HCT116 (cell line): ENCODE data around the gene C10orf105.

Experiments used
- EZH2 ChIP-seq: fragments of 200-600 bp; sonication (generic); IDR thresholded peaks from 2 replicates; pipeline ENCODE4 v1.6.1; 2017; ENCODE audit warnings: antibody characterized with exemption, mixed run types
- FOSL1 ChIP-seq: IDR thresholded peaks from 2 replicates; pipeline ENCODE4 v1.6.1; 2012; ENCODE audit warnings: low read depth
- POLR2A ChIP-seq: IDR thresholded peaks from 2 replicates; pipeline ENCODE4 v1.7.0; 2011; ENCODE audit warnings: borderline replicate concordance; ENCODE audit not compliant: insufficient read depth, insufficient read length; ENCODE audit errors: extremely low read depth
- POLR2AphosphoS5 ChIP-seq: IDR thresholded peaks from 2 replicates; pipeline ENCODE4 v1.6.1; 2011; ENCODE audit warnings: mild to moderate bottlenecking, low read depth, low read length, moderate library complexity
- SP1 ChIP-seq: IDR thresholded peaks from 2 replicates; pipeline ENCODE4 v1.6.1; 2012; ENCODE audit warnings: low read depth
- ZNF274 ChIP-seq: fragments of 200-500 bp; sonication (Bioruptor generic); IDR thresholded peaks from 2 replicates; pipeline ENCODE4 v1.6.1; 2014; ENCODE audit warnings: mild to moderate bottlenecking, low read depth, low read length, inconsistent platforms
- TF ChIP-seq, protein P1 (sequence below), 3 experiments: fragments of 200-600 bp in 1 of 3; sonication (generic) in 1 of 3; IDR thresholded peaks in 2 of 3; conservative IDR thresholded peaks in 1 of 3; 2 replicates each; pipeline ENCODE4 v1.5.1; 2012 to 2017; ENCODE audit warnings: low read depth in 2 of 3, low read length in 2 of 3, antibody characterized with exemption in 1 of 3, borderline replicate concordance in 1 of 3, control low read depth in 1 of 3, mild to moderate bottlenecking in 1 of 3, mixed read lengths in 1 of 3, mixed run types in 1 of 3, moderate library complexity in 1 of 3; ENCODE audit not compliant: insufficient read depth in 1 of 3
- TF ChIP-seq, protein P2 (sequence below): IDR thresholded peaks from 2 replicates; pipeline ENCODE4 v1.6.1; 2012

DNA sequence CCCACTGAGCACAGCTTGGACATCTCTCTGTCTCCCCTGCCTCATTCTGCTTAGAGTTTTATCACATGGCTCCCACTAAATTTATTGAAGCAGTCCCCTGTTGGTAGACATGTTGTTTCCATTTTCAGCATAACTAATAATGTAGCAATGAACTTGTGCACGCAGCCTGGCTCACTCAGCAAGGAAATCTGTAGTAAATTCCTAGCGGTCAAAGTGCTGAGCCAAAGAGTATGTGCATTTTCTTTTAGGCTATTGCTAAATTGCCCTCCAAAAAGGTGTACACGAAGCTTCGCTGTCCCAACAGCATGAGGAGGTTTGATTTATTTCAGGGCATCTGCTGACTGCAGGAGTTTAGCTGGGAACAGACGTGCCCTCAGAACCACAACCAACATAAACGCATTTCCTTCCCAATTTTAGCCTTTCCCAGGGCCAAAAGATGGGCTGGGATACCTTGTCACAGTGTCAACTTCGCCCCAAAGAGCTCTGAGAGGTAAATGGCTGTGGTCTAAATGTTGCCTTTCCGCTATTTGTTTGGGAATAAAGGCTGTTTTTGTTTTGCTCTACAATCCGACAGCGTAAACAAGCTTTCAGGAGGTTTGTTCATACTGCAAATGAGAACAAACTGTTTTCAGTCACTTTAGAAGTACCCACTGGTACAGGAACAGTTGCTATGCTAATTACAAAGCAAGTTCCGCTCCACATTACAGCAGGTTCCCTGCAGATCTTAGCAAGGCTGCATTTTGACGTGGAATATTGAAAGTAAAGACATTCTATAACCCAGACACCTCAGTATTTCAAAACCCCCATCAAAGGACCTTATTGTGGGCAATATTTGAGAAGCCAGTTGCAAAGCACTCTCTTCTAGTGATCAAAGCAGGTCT lies 37.0 kb upstream of the C10orf105 start:
- TF ChIP-seq, protein P1, sequence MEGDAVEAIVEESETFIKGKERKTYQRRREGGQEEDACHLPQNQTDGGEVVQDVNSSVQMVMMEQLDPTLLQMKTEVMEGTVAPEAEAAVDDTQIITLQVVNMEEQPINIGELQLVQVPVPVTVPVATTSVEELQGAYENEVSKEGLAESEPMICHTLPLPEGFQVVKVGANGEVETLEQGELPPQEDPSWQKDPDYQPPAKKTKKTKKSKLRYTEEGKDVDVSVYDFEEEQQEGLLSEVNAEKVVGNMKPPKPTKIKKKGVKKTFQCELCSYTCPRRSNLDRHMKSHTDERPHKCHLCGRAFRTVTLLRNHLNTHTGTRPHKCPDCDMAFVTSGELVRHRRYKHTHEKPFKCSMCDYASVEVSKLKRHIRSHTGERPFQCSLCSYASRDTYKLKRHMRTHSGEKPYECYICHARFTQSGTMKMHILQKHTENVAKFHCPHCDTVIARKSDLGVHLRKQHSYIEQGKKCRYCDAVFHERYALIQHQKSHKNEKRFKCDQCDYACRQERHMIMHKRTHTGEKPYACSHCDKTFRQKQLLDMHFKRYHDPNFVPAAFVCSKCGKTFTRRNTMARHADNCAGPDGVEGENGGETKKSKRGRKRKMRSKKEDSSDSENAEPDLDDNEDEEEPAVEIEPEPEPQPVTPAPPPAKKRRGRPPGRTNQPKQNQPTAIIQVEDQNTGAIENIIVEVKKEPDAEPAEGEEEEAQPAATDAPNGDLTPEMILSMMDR (IDR thresholded peaks at IDR 0.05 in 2 of 3, conservative IDR thresholded peaks at IDR 0.05 in 1 of 3; ENCODE audit: borderline replicate concordance in 1 of 3, insufficient read depth in 1 of 3, low read depth in 2 of 3, low read length in 2 of 3) = no peak
- TF ChIP-seq, protein P2, sequence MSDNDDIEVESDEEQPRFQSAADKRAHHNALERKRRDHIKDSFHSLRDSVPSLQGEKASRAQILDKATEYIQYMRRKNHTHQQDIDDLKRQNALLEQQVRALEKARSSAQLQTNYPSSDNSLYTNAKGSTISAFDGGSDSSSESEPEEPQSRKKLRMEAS = no peak
- TF ChIP-seq EZH2 = no peak
- TF ChIP-seq SP1 = no peak
- TF ChIP-seq FOSL1 = no peak
- no peak for TF ChIP-seq POLR2AphosphoS5
- TF ChIP-seq POLR2A = no peak
- TF ChIP-seq ZNF274 = no peak
